SK-MEL-5 (cell line): ENCODE measurements around the gene FSTL5. TPM values are rescaled to one million over a fixed set of nuclear protein-coding genes. Genes with fewer than 3 reads are reported as not detected.
"Not testable (repeated sequence)": the region's sequence is repeated elsewhere in the genome, so short reads cannot be mapped to it uniquely, and the experiment has no call there.

ENCODE experiments used
- DNase-seq: peaks from one replicate; pipeline ENCODE4 v3.0.0-alpha.2; 2016; ENCODE audit warnings: low read depth, low spot score
- in situ Hi-C: cut with HindIII; loops from 2 replicates; pipeline ENCODE4 v1.10.0; 2016; ENCODE audit warnings: low sequenced_read_pairs, high pct_unique_total_duplicates, low pct_unique_long_range_greater_than_20kb
- total RNA-seq: library from RNA; depleted of rRNA; stranded (reverse); fragments of >200 nt; shearing (Covaris generic); gene quantifications from 2 replicates; pipeline ENCODE4 v1.2.3, GENCODE V29; 2014

The FSTL5 gene
- total RNA-seq, 1 experiment from 2014 or later = 75.9 TPM

- in situ Hi-C loops = no loop called here
- DNase-seq = no peak
These were observed 47.6 kb downstream of the FSTL5 start for GRCh38 chr4:162116095-162116779.

- in situ Hi-C loops = no loop called here
- no peak for DNase-seq
These were observed 48.5 kb downstream of the FSTL5 start for GRCh38 chr4:162115333-162115732.

GRCh38 chr4:162111078-162111477, 52.7 kb downstream of the FSTL5 start:
- DNase-seq = no peak
- in situ Hi-C loops = no loop called here

- no peak for DNase-seq
- in situ Hi-C loops = no loop called here
These were observed 59.2 kb downstream of the FSTL5 start for GRCh38 chr4:162104459-162105124.

- in situ Hi-C loops, DNase-seq: not testable (repeated sequence)
These were observed 59.9 kb downstream of the FSTL5 start for GRCh38 chr4:162103908-162104307.

- in situ Hi-C loops = no loop called here
- DNase-seq = no peak
These were observed 61.1 kb downstream of the FSTL5 start for GRCh38 chr4:162102713-162103112.

GRCh38 chr4:162101337-162101736, 62.5 kb downstream of the FSTL5 start:
- in situ Hi-C loops = no loop called here
- DNase-seq = no peak

- in situ Hi-C loops = no loop called here
- no peak for DNase-seq
These were observed 88.1 kb downstream of the FSTL5 start for GRCh38 chr4:162075726-162076125.

GRCh38 chr4:162061214-162061613, 102.6 kb downstream of the FSTL5 start:
- in situ Hi-C loops = no loop called here
- DNase-seq = peak; percentile 51

GRCh38 chr4:162059656-162060055, 104.1 kb downstream of the FSTL5 start:
- peak; percentile 7 for DNase-seq
- in situ Hi-C loops = no loop called here

GRCh38 chr4:162056990-162057389, 106.8 kb downstream of the FSTL5 start:
- no peak for DNase-seq
- in situ Hi-C loops = no loop called here

- in situ Hi-C loops = no loop called here
These were observed 117.7 kb downstream of the FSTL5 start for GRCh38 chr4:162046135-162046534.

GRCh38 chr4:162038112-162038511, 125.7 kb downstream of the FSTL5 start:
- in situ Hi-C loops = no loop called here
- DNase-seq = no peak

More at GRCh38 chr4:162046135-162046534, 117.7 kb downstream of the FSTL5 start:
- no peak for DNase-seq

- in situ Hi-C loops = no loop called here
- DNase-seq = no peak
These were observed 145.9 kb downstream of the FSTL5 start for GRCh38 chr4:162017863-162018262.

GRCh38 chr4:162016991-162017390, 146.8 kb downstream of the FSTL5 start:
- no peak for DNase-seq
- in situ Hi-C loops = no loop called here

- no peak for DNase-seq
- in situ Hi-C loops = no loop called here
These were observed 147.6 kb downstream of the FSTL5 start for GRCh38 chr4:162016219-162016618.

GRCh38 chr4:162015090-162015489, 148.7 kb downstream of the FSTL5 start:
- in situ Hi-C loops = no loop called here
- no peak for DNase-seq

GRCh38 chr4:162011089-162011488, 152.7 kb downstream of the FSTL5 start:
- in situ Hi-C loops = no loop called here
- no peak for DNase-seq

GRCh38 chr4:162010362-162010761, 153.4 kb downstream of the FSTL5 start:
- in situ Hi-C loops = no loop called here

More at GRCh38 chr4:162010362-162010761, 153.4 kb downstream of the FSTL5 start:
- DNase-seq = no peak
